Measurements from ENCODE around the gene USP9X.

DNA sequence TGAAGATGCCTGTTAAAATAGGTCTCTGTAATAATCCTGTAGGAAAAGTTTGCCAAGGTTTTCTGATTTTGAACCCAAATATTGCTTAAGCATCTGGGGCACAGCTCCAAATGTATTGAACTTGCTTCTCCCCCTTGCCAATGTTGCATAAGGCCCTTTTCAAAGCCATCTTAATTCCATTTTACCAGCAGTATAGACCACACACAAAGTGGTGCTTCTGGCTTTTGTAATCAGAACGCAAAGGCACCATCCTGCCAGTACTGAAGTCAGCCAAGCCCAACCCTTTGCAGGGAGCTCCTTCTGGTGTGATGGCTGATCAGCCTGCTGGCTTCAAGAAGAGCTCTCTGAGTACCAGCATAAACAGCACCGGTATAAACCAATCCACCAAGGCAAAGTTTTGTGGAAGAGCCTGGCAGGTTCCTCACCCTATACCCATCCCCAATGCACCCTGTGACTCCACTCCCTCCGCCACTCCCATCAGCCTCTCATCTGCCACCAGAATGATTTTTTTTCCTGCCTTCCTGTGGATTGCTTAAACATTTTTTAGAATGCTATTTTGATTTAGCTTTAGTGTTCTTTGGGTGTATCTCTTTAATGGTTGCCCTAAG, 39.2 kb upstream of the USP9X start:
- TF ChIP-seq, protein P1, sequence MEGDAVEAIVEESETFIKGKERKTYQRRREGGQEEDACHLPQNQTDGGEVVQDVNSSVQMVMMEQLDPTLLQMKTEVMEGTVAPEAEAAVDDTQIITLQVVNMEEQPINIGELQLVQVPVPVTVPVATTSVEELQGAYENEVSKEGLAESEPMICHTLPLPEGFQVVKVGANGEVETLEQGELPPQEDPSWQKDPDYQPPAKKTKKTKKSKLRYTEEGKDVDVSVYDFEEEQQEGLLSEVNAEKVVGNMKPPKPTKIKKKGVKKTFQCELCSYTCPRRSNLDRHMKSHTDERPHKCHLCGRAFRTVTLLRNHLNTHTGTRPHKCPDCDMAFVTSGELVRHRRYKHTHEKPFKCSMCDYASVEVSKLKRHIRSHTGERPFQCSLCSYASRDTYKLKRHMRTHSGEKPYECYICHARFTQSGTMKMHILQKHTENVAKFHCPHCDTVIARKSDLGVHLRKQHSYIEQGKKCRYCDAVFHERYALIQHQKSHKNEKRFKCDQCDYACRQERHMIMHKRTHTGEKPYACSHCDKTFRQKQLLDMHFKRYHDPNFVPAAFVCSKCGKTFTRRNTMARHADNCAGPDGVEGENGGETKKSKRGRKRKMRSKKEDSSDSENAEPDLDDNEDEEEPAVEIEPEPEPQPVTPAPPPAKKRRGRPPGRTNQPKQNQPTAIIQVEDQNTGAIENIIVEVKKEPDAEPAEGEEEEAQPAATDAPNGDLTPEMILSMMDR (IDR thresholded peaks at IDR 0.05 in 8 of 11, conservative IDR thresholded peaks at IDR 0.05 in 3 of 11), result no peak
- TF ChIP-seq POLR2AphosphoS5 (IDR thresholded peaks at IDR 0.05) (no peak), POLR2A (IDR thresholded peaks at IDR 0.05) (no peak)

Data from spleen (tissue), 7 donors.